Activated CD4-positive, CD25-positive, alpha-beta regulatory T cell treated with anti-CD3 and anti-CD28 coated beads, Interleukin-2, amount 50 U/mL, for 16 hours (primary cell): ENCODE data around the gene DNASE2B.

Source experiments
- DNase-seq: peaks from one replicate; pipeline ENCODE4 v3.0.0-alpha.2; 2020; ENCODE audit warnings: low read depth, low spot score

Gene DNASE2B, protein sequence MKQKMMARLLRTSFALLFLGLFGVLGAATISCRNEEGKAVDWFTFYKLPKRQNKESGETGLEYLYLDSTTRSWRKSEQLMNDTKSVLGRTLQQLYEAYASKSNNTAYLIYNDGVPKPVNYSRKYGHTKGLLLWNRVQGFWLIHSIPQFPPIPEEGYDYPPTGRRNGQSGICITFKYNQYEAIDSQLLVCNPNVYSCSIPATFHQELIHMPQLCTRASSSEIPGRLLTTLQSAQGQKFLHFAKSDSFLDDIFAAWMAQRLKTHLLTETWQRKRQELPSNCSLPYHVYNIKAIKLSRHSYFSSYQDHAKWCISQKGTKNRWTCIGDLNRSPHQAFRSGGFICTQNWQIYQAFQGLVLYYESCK

DNA sequence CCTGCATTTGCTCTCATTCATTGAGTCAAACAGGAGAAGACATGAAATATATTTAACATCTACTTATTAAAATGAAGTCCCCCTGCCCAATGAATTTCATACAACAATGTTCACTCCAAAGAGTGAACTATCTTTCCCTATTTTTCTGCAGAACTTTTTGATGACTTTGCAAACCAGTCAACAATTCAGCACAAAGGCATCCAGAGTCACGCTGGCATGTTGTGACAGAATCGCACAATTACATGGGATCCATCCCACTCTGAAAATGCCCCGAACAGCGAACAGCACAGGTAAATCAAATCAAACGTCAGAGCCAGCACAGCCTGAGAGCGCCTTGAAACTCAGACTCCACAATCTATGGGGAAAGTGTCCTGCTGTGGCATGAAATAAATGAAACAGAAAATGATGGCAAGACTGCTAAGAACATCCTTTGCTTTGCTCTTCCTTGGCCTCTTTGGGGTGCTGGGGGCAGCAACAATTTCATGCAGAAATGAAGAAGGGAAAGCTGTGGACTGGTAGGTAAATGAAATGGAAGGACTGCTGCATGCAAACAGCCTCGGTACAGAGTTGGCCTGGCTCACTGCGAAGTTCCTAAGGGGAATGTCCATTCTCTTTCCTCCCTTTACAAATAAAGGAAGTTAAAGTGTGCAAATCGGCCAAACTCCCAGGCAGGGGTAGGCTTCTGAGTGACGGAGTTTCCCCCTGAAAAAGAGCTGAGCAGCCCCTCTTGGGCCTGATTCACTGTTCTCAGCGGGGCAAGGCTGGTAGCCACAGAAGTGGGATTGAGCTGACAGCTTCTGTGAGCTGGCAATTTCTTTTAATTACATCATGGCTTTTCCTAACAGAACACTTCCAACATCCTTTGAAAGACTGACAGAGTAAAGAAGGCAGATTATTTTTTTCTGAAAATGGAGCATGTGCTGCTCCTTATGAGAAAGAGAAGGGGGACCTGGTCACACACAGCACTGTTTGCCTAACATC lies at the start of gene DNASE2B:
TSS of gene DNASE2B (plus strand) at position 310 of the 981 bp plus-strand sequence. CDS start at position 391, 81 bp downstream.
- no peak for DNase-seq

GRCh38 chr1:84348759-84349158 lies 49.5 kb upstream of the DNASE2B start:
- no peak for DNase-seq

- DNase-seq, result no peak
These were observed 48.2 kb upstream of the DNASE2B start for GRCh38 chr1:84350104-84350503.

- DNase-seq, result no peak
These were observed 47.7 kb upstream of the DNASE2B start for GRCh38 chr1:84350550-84350949.

DNA sequence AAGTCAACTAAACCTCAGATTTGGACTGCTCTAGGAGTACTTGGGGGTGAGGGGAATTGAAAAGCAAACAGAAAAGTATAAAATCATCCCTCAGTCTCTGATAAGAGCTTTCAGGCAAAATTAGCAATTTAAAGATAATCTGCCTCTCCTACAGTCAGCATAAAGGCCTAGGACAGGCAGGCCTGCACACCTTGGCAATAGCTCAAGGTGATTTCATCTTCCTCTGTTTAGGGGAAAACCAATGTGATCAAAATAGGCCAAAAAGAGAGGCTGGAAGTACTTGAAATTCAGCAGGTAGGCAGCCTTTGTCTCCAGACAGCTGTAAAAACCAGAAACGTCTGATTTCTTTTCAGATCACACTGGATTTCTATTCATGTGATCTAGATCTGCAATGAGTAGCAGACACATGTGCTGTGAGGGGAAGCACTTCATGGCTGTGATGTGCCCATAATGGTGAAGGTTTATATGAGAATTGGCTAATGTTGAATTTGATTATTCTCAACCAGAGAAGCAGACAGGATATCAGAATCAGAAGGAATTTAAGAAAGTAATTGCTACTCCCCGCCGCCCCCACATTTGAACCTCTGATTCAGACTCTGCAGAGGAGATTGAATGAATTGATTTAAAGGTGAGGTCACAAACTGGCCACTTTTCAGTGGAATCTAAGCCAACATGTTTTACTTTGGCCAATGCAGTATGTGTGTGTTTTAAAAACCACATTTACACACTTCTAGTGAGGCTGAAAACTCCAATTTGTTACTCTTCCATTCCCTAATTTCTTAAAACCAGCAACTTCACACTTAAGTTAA lies 45.8 kb upstream of the DNASE2B start:
- DNase-seq, result no peak

DNA sequence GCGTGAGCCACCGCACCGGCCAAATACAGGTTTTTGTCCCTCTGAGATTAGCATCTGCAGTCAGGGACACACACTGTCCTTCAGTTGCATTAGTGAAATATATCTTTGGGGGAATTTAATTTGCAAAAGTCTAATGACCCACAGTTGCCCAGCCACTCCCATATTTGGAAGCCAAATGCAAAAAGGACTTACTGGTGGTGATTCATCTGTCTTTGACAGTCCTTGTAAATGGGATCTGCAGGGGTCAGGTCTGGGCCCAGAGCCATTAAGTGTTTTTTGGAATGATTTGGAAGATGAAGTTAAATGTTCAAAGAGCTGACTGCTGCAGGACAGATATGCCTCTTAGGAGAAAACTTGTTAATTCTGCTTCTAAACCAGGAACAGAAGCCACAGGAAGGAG lies 44.6 kb upstream of the DNASE2B start:
- no peak for DNase-seq

DNA sequence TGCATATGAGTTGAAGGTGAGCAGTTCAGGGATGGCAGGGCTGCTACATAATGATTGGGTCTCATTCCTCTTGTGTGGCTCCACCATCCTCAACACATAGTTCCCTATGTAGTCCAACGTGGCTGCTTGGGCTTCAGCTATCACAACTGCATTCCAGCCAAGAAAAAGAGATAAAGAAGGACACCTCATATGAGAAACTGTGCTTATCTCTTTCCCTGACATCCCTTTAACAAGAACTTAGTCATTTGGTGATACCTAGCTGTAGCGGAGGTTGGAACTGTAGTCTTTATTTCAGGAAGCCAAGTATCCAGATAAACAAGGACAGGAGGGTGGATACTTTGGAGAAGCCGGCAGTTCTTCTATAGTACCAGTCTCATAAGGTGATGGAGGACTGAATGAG lies 42.7 kb upstream of the DNASE2B start:
- no peak for DNase-seq

- DNase-seq, result no peak
These were observed 41.4 kb upstream of the DNASE2B start for GRCh38 chr1:84356881-84357280.

DNA sequence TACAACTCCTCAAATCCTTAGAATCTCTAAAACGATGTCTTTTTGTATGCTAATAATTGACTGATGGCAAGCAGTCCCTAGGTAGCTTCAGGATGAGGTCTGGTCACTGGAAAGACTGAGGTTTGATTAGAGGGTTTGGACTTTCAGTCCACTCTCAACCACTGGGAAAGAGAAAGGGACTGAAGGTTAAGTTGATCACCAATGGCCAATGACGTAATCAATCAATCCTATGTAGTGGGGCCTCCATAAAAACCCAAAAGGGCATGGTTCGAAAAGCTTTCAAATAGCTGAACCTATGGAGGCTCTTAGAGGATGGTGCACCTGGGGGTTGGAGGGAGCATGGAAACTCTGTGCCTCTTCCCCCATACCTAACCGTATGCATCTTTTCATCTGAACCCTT lies 39.6 kb upstream of the DNASE2B start:
- DNase-seq, result no peak

DNA sequence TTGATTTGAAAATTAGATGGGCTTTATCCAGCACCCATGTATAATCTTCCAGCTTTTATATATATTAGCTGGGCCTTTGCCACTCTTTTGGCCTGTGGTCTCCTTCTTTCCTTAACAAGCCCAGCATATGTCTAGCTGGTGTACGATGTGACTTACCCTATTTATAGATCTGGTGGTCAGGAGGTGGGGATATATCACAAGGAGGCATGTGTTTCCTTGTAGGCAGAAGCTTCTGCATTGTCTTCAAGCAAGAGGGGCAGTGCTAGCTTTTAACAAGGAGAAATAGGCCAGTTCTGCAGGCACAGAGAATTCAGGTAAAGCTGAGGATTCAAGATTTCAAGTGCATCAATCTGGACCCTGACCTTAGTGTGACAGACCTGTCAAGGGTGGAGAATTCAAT lies 38.0 kb upstream of the DNASE2B start:
- DNase-seq, result no peak

GRCh38 chr1:84361796-84362195 lies 36.5 kb upstream of the DNASE2B start:
- DNase-seq, result no peak

DNA sequence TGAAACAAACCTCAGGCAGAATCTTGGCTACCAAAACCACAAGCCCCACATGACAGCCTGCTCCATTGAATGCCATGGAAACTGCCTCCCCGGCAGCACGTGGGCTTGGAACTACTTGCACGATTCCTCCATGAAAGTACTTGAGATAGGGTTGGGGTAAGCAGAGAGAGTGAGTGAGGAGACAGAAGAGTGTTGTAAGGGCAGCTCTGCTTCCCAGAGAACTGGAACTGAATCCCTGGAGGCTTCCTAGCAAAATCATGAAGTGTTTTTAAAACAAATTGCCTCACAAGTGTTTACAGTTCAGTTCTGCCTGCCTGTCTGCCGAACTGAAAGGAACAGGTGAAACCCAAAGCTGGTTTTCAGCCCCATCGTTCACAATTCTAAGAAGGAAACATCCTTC lies 35.3 kb upstream of the DNASE2B start:
- DNase-seq, result no peak

GRCh38 chr1:84363622-84364021 lies 34.7 kb upstream of the DNASE2B start:
- no peak for DNase-seq

DNA sequence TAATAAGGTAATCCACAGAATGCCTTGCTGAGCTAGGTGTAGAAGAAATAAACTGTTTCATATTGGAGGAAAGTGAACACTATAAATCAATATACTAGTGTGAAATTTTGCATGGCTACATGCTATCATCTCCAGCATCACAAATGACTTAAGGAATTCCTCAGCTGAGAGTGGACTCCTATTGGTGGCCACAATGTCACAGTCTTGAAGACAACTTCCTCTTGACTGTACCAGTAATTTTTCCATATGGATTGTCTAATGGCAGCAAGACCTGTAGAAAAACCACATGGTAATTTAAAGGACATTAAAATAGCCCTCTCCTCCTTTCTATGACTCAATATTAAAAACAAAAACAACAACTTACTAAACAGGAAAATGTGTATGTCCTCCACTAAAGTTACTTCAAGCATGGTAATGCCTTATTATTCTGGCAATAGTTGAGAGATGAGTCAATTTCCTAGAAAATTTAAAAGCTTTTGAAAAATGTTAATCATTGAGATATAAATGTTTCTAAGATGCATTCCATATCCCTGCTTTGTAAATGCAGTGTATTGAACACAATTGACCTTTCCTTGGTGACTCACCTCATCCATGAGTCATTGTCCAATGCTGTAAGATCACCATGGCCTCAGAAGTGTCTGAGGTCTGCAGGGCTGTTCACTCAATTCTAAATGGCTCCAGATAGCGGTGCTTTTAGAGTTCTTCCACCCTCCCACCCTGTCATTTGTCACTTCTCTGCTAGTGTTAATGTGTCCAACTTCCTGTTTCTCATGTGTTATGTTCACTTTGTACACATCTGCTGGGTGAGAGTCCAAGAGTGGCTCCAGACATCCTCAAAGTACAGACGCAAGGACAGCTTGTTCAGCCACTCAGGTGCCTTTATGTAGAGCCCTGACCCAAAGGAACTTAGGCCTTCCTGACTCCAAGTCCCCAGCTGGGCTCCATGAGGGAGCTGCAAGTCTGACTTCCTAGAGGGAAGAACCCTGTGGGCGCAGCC lies 32.8 kb upstream of the DNASE2B start:
- DNase-seq, result no peak

DNA sequence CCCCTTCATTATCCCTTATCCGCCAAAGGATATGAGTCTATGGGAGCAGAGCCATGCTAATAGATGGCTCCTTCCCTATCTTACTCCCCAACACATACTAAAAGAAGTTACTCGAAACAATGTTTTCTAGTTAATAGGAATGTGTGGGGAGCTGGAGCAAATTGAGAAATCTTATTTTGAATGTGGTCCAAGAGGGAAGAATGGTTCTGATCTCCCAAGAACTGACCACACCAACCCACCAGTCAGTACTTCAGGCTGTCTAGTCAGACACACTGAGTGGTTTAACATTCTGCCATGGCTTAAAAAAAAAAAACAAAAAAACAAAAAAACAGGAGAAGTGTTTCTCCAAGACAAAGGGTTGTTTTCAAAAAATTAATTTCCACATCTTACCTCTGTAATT lies 31.5 kb upstream of the DNASE2B start:
- DNase-seq, result no peak

- no peak for DNase-seq
These were observed 31.1 kb upstream of the DNASE2B start for GRCh38 chr1:84367219-84367618.

GRCh38 chr1:84368441-84368840 lies 29.8 kb upstream of the DNASE2B start:
- no peak for DNase-seq

- DNase-seq, result no peak
These were observed 28.0 kb upstream of the DNASE2B start for GRCh38 chr1:84370266-84370665.

- no peak for DNase-seq
These were observed 27.4 kb upstream of the DNASE2B start for GRCh38 chr1:84370831-84371394.

DNA sequence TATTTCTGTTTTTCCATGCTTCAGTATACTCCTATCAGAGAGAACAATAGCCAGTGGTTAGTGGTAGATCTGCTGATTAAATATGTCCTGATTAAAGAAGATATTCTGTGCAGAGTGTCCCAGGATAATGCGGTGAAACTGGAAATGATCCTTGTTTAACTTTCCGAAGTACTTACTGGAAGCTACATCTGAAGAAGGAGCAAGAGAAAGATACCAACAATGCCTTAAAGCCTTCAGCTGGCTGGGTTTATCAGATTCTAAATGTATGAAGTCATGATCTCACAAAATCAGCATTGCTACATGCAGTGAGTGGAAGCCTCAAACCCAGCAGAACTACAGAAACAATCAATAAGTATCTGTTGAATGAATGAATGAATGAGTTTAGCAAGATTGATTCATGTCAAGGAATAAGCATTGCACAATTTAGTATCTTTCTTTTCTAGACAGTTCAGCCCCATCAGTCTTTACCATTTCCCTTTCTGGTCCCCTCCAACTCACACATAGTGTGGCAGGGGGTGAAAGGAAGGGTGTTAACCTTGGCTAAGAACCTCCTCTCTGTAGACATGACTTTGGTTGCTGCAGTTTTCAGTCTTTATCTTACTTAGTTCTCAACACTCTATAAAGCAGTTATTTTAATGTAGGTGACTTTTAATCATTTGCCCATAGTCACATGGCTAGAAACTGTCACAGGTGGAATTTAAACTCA lies 24.7 kb upstream of the DNASE2B start:
- DNase-seq, result no peak
